Measurements from ENCODE around the gene JAZF1.

Gene JAZF1

DNA sequence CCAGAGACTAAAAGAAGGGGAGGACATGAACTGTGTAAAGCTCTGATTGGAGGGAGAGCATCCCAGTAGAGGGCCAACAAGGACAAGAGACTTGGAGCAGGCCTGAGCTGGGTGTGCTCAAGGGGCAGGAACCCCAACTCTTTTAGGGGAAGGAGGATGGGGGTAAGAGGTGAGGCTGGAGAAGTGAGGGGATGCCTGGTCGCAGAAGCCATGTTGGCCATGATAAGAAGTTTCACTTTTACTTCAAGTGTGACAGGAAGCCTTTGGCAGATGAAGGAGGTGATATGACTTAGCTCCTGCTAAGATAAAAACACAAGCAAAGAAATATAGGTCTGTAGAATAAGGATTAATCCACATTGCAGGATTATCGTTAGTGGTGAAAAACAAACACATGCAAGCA is 208.3 kb downstream of the JAZF1 start:
- no peak for DNase-seq (ENCODE audit: low read depth in 2 of 2, low spot score in 1 of 2)

DNA sequence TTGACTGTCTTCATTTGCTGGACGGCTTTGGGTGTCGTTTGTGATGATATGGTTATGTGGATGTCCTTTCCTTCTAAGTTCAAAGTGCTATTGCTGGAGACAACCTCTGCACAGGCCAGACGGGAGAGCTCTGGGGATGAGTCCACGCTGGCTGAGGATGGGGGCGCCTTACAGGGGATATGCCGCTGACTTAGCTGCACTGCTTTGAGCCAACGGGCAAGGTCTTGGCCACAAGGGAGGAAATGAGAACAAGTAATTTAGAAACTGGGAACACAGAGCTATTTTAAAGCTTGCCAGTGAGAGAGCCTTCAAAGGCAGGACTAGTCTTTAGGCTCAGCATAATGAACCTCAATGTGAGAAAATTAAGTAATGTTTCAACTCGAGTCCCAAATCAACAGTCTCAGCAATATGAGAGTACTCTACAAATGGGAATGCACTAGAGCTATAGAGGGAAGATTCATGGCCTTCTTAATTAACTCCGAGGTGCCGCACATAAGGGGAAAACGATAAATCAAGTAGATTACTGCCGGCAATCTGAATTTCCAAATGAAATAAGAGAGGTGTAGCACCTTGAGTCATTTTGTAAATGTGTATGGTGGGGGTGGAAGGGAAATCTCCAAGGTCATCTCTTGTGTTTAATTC is 209.3 kb downstream of the JAZF1 start:
- no peak for DNase-seq (ENCODE audit: low read depth in 2 of 2, low spot score in 1 of 2)

DNA sequence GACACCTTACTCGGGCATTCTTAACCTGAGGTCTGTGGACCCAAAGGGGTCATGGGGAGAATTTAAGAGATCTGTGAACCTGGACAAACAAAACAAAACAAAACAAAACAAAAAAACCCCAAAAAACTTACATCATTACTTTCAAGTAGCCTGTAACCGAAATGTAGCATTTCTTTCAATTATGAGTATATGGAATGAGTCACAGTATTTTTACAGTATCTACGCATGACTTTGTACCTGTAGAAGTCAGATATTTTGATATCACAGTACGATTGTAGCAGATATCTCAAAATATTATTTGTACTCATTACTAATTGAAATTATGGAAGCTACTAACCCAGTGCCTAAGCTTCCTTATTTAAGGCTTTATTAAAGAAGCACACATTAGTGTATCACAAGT is 210.2 kb downstream of the JAZF1 start:
- no peak for DNase-seq (ENCODE audit: low read depth in 2 of 2, low spot score in 1 of 2)

DNA sequence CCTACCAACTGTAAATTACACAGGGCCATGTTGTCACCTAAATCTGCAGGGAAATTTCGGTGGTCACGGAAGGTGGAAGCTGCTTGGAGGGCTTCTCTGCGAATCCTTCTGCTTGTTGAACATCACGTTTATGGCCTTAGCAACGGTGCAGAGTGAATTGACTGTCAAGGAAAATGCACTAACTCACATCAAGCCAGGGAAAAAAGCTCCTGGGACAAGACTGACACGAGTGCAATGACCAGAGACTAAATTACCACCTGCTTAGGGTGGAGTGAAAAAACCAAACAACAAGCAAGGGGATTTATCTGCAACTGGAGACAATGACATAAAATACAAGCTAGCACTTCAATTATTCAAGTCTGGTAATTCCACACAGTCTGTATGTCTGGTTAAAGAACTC is 211.2 kb downstream of the JAZF1 start:
- no peak for DNase-seq (ENCODE audit: low read depth in 2 of 2, low spot score in 1 of 2)

DNA sequence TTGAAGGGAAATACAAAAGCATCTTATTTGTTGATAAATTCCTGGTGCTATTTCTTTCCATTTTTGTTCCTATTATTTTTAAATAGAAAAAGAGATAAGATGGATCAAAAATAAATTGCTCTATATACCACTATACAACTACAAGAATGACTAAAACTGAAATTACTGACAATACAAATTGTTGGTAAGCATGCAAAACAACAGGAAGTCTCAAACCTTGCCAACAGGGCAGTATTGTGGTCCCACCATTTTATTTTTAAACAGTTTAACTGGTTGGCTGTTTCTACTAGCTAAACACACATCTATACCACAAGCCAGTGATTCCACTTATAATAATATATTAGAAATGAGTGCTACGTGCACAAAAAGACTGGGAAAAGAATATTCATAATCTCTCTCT is 213.0 kb downstream of the JAZF1 start:
- no peak for DNase-seq (ENCODE audit: low read depth in 2 of 2, low spot score in 1 of 2)

DNA sequence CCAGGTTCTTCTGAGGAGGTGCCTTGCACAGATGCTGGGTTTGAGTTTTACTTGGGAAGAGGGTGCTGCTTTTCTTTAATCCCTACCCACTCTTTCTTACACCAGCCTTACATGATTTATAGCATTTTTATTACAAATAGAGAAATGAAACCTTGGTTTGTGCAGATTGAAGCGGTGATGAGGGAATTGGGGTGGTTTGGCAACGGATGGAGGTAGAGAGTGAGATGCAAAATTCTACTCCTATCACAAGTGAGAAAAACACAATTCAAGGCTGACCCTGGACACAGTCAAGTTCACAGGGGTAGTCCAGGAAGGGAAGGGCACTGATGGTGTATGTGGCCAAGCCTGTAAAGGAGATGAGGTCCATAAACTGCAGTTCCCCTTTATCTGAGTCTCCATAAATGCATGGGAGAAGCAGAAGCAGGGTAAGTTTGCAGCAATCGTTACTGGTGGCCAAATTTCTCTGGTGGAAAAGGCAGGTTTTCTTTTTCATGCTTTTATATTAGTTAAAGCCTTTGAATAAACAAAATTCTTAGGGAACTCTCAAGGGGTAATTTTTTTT is 214.3 kb downstream of the JAZF1 start:
- DNase-seq (ENCODE audit: low read depth in 2 of 2, low spot score in 1 of 2) = no peak

DNA sequence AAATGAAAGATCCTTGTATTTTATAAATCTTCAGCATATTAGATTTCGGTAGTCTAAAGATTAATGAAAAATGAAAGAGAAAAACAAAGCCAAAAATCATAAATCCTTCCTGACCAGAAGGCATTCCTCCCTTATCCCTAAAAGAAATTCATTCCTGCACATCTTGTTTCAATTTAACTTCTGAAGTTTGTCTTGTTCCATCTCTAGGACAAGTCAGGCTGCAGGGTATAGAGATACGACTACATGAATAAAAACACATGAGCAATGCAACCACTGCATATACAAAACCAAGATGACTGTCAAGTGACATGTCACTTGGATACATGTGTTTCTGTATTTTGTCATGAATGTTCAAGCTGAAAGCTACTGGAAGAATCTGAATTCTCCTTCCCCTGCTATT is 214.9 kb downstream of the JAZF1 start:
- DNase-seq (ENCODE audit: low read depth in 2 of 2, low spot score in 1 of 2) = no peak

DNA sequence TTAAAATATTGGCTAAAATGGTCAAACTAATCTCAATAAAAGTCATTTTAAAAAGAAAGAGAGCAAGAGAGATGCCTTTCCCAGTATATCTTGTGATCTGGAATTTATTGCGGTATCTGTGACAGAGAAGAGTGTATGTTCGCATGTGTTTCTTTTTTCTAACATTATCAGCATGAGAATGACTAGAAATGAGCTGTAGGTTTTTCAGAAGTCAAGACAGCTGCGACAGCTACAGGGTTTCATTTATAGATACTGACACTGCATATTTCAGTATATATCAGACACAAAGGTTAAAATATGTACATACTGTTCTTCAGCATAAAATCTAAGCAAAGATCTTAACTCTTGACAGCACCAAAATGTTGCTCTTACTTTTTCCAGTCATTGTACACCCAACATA is 215.8 kb downstream of the JAZF1 start:
- DNase-seq (ENCODE audit: low read depth in 2 of 2, low spot score in 1 of 2) = no peak

DNA sequence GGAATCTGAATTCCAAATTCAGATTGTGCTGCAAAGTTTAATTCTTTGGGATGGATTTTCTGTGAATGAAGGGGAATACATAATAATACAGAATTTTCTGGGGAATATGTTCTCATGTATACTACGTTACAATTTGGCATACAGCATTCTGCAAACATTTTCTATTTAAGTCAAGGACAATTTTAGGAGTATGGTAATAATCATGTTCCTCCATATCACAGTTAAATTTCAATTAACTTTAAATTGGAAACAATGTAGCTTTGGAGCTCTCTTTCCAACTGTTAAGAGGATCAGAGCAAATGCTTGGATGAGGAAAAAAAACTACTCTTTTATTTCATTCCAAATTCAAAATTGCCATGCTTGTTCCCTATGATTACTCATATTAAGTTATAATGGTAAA is 217.5 kb downstream of the JAZF1 start:
- no peak for DNase-seq (ENCODE audit: low read depth in 2 of 2, low spot score in 1 of 2)

DNA sequence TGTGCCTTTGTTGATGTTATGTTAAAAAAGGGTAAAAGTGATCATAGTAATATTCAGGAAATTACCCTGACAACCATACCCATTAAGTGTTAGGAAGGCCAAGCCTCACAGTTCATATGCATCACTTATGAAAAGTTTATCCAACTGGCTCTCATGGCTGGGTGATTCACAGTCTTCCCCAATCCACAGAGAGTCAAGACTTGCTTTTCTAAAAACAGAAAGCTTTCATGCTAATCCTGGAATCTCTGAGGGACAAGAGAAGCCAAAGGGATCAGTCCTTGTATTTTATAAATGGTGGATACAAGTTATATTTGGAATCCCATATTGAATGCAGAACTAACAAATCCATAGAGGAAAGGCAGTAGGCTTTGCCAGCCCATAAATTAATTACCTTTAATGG is 218.3 kb downstream of the JAZF1 start:
- DNase-seq (ENCODE audit: low read depth in 2 of 2, low spot score in 1 of 2) = no peak

DNA sequence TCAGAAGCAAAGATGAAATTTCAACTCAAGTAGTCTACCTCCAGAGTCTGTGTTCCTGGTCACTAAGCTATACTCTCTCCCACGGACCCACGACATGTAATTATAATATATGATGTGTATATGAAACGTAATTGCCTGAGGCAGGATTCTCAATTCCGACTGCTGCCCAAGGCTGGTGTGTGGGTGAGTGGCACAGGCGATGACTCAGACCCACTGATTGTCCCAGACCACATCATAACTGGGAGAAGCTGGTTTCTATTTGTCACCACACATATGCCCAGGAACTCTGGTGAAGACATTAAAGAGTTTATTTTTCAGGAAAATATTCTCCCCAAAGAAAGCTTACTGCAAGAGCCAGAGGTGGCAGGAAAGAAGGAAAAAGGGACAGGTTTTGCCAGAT is 219.3 kb downstream of the JAZF1 start:
- no peak for DNase-seq (ENCODE audit: low read depth in 2 of 2, low spot score in 1 of 2)

DNA sequence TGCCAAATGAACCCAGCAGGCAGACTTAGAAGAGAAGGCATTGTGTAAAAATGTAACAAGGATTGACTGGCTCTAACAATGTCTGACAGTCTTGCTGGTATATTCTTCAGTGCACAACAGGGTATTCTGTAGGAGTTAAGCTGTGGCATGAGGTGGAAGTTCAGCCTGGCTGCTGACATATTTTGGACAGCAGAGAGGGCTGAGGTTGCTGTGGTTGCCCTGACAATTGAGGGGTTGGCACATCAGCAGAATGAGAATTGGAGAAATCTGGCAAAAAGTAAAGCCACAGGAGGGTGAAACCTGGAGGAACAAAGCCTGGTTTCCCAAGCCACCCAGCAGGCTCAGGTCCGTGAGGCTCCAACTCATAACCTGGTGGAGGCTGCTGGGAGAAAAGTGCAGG is 220.2 kb downstream of the JAZF1 start:
- no peak for DNase-seq (ENCODE audit: low read depth in 2 of 2, low spot score in 1 of 2)

DNA sequence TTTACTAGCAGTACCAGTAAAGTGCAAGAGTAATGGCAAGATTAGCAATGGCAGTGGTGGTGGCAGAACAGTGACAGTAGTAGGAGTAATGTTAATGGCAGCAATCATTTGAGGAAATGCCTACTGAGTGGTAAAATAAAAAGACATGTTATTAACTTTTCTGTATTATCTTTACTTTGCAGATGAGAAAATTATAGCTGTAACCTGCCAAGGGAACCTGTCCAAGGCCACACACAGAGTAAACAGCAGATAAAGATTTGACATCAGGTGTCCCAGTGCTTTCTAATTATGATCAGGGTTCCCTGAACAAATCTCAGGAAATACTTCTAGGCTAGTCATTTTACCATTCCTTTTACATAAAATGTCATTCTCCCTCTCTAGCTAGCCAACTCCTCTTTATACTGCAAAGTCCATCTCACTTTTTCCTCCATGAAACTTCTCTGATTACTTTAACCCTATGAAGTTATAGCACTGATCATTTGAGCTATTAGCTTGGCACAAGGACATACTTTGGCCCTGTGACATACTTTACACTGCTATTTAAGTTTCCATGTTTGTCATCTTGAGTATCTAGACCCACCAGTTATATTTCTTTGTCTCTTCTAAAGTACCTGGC is 221.6 kb downstream of the JAZF1 start:
- DNase-seq (ENCODE audit: low read depth in 2 of 2, low spot score in 1 of 2) = no peak

DNA sequence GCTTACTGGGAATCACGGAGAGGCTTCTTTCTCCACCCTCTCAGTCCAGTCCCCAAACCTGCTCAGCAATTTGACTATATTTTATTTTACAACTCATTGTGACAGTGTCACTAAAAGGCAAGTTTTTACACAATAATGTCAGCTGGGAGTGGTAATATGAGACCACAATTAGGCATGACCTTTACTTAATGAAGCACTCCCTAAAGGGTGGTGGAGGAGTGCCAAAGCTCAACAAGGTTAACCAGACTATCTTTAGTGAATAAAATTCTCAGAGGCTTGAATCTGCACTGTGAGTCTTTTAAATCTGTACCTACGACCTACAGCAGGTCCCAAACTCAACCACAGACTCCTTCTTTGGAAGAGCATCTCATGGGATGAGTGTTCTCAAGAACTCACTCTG is 225.0 kb downstream of the JAZF1 start:
- no peak for DNase-seq (ENCODE audit: low read depth in 2 of 2, low spot score in 1 of 2)

DNA sequence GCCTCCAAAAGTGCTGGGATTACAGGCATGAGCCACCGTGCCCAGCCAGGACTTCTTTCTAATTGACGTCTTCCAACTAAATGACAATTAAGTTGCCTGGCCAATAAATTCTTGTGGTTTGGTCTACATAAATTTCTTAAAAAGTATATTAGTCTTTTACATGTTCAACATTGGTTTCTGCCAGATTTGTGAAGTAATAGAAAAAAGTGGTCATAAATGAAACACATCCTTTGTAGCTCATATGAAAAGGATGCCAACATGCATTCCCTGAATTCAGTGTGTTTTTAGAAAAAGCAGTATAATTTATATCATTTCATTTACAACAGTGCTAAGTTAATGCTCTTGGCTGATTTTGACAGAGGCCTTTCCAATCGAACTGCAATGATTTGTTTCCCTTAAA is 225.6 kb downstream of the JAZF1 start:
- no peak for DNase-seq (ENCODE audit: low read depth in 2 of 2, low spot score in 1 of 2)

DNA sequence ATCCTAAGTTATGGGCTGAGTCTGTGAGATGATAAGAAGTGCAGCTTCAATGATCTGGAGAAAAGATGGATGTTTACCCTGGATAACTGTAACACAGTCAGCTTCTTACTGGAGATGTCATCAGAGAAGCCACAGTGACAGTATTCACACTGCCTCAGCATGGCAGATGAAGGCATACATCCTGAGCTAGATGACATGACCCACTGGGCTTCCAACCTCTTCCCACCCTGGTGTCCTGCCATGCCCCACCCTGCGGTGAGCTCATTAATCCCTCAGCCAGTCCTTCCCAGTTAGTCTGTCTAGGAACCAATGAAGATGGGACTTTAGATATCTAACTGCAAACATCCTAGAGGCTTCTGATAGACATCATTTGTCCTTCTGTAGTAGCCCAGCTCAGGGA is 226.8 kb downstream of the JAZF1 start:
- DNase-seq (ENCODE audit: low read depth in 2 of 2, low spot score in 1 of 2) = no peak

DNA sequence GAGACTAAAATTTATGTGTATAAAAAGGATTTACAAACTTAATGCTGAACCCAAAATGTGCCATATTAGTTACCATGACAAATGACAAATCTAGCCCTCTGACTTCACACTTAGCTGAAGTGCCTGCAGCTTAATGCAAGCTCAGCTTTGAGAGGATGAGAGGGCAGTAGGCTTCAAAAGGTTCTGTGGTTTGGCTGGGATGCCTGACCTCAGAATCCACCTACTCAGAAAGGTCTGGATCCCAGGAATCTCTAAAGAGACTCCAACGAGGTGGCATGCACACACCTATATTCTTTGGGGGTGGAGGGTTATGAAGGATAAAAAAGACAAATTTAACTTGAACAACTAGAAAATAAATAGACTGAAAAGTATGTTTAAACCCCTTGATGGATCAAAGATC is 227.2 kb downstream of the JAZF1 start:
- no peak for DNase-seq (ENCODE audit: low read depth in 2 of 2, low spot score in 1 of 2)

DNA sequence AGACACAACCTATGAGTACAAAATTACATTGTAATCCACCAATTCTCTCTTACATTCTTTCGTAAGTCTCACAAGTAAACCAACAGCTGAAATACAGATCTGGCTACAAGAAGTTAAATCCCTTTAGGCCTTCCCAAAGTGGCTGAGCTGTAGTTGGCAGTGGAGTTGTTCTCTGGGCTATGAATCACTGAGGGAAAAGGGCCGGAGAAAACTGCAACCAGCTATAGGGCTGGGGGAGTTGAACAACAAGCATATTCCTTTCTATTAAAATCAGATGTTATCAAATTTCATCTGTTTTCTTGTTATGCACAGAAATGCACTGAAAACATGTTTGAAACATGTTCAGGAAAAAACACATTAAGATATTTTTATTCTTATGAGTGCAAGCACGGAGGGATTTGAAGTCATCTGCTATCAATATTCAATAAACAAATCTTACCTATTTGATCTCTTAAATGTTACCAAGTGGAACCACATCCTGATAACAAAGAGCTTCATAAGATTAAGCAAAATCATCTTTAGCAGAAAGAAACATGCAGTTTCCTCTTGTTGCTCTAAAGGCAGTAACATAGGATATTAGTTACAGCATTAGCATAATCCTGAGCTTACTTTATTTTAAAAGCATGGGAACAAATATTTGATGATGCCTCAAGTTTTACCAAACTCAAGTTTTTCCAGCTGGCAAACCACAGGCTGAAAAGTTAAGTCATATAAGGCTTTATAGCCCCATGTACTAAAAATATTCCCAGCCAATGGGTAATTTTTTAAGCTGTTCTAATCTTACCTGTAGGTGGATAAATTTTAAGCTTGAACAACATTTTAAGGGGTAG is 227.9 kb downstream of the JAZF1 start:
- DNase-seq (ENCODE audit: low read depth in 2 of 2, low spot score in 1 of 2) = no peak

DNA sequence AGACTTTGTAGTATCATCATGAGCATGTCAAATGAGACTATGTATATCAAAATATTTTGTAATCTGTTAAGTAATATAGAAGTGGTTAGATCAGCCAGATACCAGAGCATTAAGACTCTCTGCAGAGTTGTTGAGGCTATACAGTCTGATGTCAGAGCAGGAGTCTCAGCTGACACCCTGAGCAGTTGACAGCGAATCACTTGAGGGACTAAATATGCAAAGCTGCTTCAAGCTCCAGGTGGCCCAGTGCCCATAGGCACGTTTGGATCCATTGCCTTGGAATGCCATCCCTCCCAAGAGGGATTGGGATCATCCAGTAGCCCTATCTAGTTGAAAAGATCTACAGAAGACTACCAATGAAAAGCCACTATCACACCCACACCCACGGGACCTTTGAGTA is 230.5 kb downstream of the JAZF1 start:
- no peak for DNase-seq (ENCODE audit: low read depth in 2 of 2, low spot score in 1 of 2)

DNA sequence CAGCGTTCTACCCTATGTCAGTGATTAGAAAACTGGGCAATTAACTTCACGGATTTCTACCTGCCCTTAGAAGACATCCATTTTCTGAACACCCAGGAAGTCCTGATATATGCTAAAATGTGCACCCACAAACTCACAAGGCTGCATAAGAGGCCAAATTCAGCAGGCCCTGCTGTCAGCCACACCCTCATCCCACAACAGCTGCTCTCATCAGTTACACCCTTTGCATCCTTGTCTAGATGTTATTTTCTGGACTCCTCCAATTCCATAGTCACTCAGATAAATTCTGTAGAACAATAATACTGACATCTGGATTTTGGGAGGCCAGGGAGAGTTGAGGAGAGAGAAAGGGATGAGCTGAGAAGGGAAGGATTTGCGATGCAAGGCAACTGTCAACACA is 231.7 kb downstream of the JAZF1 start:
- DNase-seq (ENCODE audit: low read depth in 2 of 2, low spot score in 1 of 2) = no peak

DNA sequence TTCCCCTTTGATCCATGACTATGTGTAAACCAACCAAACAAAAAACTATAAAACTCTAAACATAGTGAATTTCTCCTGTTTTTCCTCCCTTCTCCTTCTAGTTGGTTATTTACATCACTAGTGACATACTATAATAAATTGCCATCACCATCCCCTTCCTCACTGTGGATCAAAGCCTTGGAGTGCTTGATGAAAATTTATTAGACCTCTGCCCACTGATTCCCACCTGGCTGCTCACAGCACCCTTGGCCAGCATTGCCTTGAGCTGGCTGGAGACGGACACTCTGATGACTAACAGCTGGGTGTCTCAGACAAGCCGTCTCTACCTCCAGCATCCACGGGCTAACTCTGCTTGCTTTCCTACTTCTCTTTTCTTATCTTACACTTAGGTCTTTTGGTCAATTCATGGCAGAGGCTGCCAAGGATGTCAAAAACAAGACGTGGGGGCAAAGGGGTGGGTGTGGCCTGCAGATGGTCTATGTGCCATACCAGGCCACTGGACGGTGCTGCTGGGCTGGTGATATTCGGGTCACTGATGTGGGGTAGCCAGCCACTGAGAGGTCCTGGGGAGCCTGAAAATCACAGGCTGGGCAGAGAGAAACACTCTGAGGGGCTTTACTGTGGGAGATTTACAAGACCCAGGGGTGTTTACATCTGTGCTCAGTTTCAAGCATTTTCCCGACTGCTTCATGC is 232.9 kb downstream of the JAZF1 start:
- DNase-seq (ENCODE audit: low read depth in 2 of 2, low spot score in 1 of 2) = no peak

DNA sequence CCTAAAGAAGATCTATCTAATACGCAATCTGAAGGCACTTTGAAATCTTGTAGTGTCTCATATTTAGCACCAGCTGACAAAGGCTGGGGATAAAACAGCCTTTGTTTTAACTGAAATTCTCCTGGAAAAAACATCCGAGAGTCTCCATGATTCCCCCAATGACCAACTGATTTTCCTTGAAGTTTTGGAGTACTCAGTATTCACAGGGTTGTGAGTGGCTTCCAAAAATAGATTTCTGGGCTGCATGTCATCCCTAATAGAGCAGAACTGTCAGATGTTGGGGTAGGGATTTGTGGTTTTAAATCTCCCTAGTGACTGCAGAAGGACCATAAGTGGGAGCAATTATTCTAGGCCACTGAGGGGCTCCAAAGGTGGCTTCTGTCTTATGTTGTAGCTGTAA is 234.2 kb downstream of the JAZF1 start:
- no peak for DNase-seq (ENCODE audit: low read depth in 2 of 2, low spot score in 1 of 2)
